GM21515 (cell line): ENCODE results near the gene F7.
"Not testable (repeated sequence)": the region's sequence is repeated elsewhere in the genome, so short reads cannot be mapped to it uniquely, and the experiment has no call there.

Experiments
- ATAC-seq: cut with Tn5 transposase; IDR thresholded peaks from one replicate; pipeline ENCODE4 v1.9.1; 2021; ENCODE audit not compliant: unreplicated experiment

F7 gene

GRCh38 chr13:113070855-113071254 lies 34.7 kb upstream of the F7 start:
- no peak for ATAC-seq

- no peak for ATAC-seq
These were observed 33.2 kb upstream of the F7 start for GRCh38 chr13:113072376-113072775.

- no peak for ATAC-seq
These were observed 31.6 kb upstream of the F7 start for GRCh38 chr13:113073942-113074341.

GRCh38 chr13:113074401-113074800 lies 31.2 kb upstream of the F7 start:
- ATAC-seq: no peak

GRCh38 chr13:113074876-113075275 lies 30.7 kb upstream of the F7 start:
- ATAC-seq: no peak

GRCh38 chr13:113075711-113076110 lies 29.9 kb upstream of the F7 start:
- ATAC-seq: no peak

- no peak for ATAC-seq
These were observed 28.8 kb upstream of the F7 start for GRCh38 chr13:113076681-113077401.

- ATAC-seq: no peak
These were observed 28.0 kb upstream of the F7 start for GRCh38 chr13:113077566-113077952.

GRCh38 chr13:113077953-113078901 lies 27.4 kb upstream of the F7 start:
- no peak for ATAC-seq

GRCh38 chr13:113078902-113079780 lies 26.4 kb upstream of the F7 start:
- ATAC-seq: no peak

- not testable (repeated sequence) for ATAC-seq
These were observed 25.9 kb upstream of the F7 start for GRCh38 chr13:113079781-113080080.

- ATAC-seq: no peak
These were observed 25.2 kb upstream of the F7 start for GRCh38 chr13:113080361-113080831.

- ATAC-seq: no peak
These were observed 24.6 kb upstream of the F7 start for GRCh38 chr13:113080901-113081521.

- ATAC-seq: no peak
These were observed 23.2 kb upstream of the F7 start for GRCh38 chr13:113082198-113083021.

GRCh38 chr13:113083022-113083373 lies 22.6 kb upstream of the F7 start:
- ATAC-seq: no peak

GRCh38 chr13:113083402-113084061 lies 22.1 kb upstream of the F7 start:
- ATAC-seq: no peak

- ATAC-seq: no peak
These were observed 21.3 kb upstream of the F7 start for GRCh38 chr13:113084094-113084942.

- no peak for ATAC-seq
These were observed 20.5 kb upstream of the F7 start for GRCh38 chr13:113084943-113085540.
